ENCODE measurements around the gene DTX1. TPM values are rescaled to one million over a fixed set of nuclear protein-coding genes. Genes with fewer than 3 reads are reported as not detected.

DTX1 gene
- total and polyA plus RNA-seq, 2 of the 8 experiments (the other 6 are each of a cell fraction or from before 2014, with no cell fraction given) = 4.7 to 6.9 TPM

- Histone ChIP-seq H2BK20ac (ENCODE audit: low read length) (no peak overlapping the region), H3K14ac (ENCODE audit: insufficient read length) (no peak overlapping the region), H3K9me3 (ENCODE audit: insufficient read depth in 2 of 2, low read depth in 1 of 2, low read length in 1 of 2) (no peaks in the 10 kb centered on the region), H3K4me3 (ENCODE audit: extremely low read depth in 1 of 4, insufficient read depth in 2 of 4, low read depth in 3 of 4, low read length in 4 of 4) (no peak overlapping the region), H2AK5ac (ENCODE audit: low read depth, low read length) (no peak overlapping the region), H3K23me2 (ENCODE audit: low read depth, low read length) (peaks cover under 1% of the 10 kb centered on the region; the same call in 1 of the 2 replicates), H3K4ac (replicated peaks; ENCODE audit: insufficient read length, low read depth, low read length) (no peak overlapping the region), H3K4me2 (ENCODE audit: insufficient read depth in 1 of 2, low read depth in 2 of 2, low read length in 2 of 2) (peak overlapping the region in 1 of 2 experiments; percentile 31; a peak in 2 of 4 replicates), H3K79me1 (ENCODE audit: low read depth, low read length) (no peaks in the 10 kb centered on the region), H2BK12ac (ENCODE audit: low read depth, low read length) (no peak overlapping the region), H3K4me1 (replicated peaks in 1 of 4; ENCODE audit: control insufficient read depth in 3 of 4, insufficient read depth in 4 of 4, low read length in 3 of 4) (peaks cover 0 to 10% (median 5%) of the 10 kb centered on the region in 4 experiments; a peak in 5 of 7 replicates), H4K8ac (ENCODE audit: extremely low read depth, insufficient read depth, low read length) (no peak overlapping the region), H3K27ac (ENCODE audit: low read depth, low read length) (no peak overlapping the region), H3K18ac (ENCODE audit: extremely low read depth, low read length) (no peak overlapping the region), H2BK120ac (replicated peaks; ENCODE audit: low read depth, low read length) (no peak overlapping the region), H4K5ac (ENCODE audit: insufficient read length, low read depth, low read length) (no peak overlapping the region), H3K27me3 (replicated peaks in 1 of 4; ENCODE audit: control insufficient read depth in 3 of 4, extremely low read depth in 1 of 4, insufficient read depth in 3 of 4, low read length in 3 of 4) (no peaks in the 10 kb centered on the region), H3K23ac (ENCODE audit: insufficient read length) (no peak overlapping the region), H3K79me2 (ENCODE audit: control insufficient read depth in 1 of 2, insufficient read depth in 2 of 2, low read length in 2 of 2) (no peaks in the 10 kb centered on the region), H3K56ac (replicated peaks; ENCODE audit: insufficient read length, low read depth, low read length) (no peak overlapping the region), H2BK15ac (ENCODE audit: low read length) (no peak overlapping the region), H2BK5ac (ENCODE audit: low read depth, low read length) (peak overlapping the region; percentile 75; the same call in 1 of the 2 replicates), H2AFZ (ENCODE audit: low read length) (no peak overlapping the region), H3K9ac (replicated peaks in 1 of 4; ENCODE audit: extremely low read depth in 1 of 4, low read depth in 3 of 4, low read length in 3 of 4) (no peak overlapping the region), H4K91ac (replicated peaks; ENCODE audit: insufficient read length, low read length) (no peak overlapping the region), H3K36me3 (ENCODE audit: control insufficient read depth in 2 of 4, insufficient read depth in 4 of 4, low read length in 3 of 4) (no peaks in the 10 kb centered on the region), H4K20me1 (replicated peaks in 1 of 2; ENCODE audit: control insufficient read depth in 1 of 2, insufficient read depth in 2 of 2, low read length in 2 of 2) (no peaks in the 10 kb centered on the region)
- DNase-seq (ENCODE audit: low read depth in 1 of 2, low spot score in 2 of 2) (peak; percentile 78 to 97), FAIRE-seq (peak; percentile 97)
- 39% methylated on average over 15 of the region's 15 CpGs; no CpG with 5 or more reads in 1 of the 2 experiments for WGBS, 2 experiments (ENCODE audit: extremely low coverage in 1 of 2, insufficient coverage in 1 of 2, insufficient read length in 1 of 2, insufficient replicate concordance in 2 of 2, low coverage in 1 of 2, low lambda C conversion rate in 2 of 2, missing lambda C conversion rate in 1 of 2)
- ChIA-PET POLR2A (ENCODE audit: partially characterized antibody) (interaction anchor here (0.7 to 1.2 kb wide), 2 partner anchors 9 to 33 kb away, joined by 3 read pairs; no protein-coding TSS in a partner anchor), CTCF (ENCODE audit: partially characterized antibody) (interaction anchor here (0.6 to 6.9 kb wide), 41 partner anchors 8 to 1427 kb away, joined by 3 to 67 read pairs (median 5); partner anchors contain the start of genes DTX1 and RASAL1)
- TF ChIP-seq SIX5 (IDR thresholded peaks at IDR 0.05; ENCODE audit: low read depth, low read length) = no peak
- TF ChIP-seq, protein P1, sequence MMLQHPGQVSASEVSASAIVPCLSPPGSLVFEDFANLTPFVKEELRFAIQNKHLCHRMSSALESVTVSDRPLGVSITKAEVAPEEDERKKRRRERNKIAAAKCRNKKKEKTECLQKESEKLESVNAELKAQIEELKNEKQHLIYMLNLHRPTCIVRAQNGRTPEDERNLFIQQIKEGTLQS (IDR thresholded peaks at IDR 0.05; ENCODE audit: insufficient read depth, low read depth, low read length) = no peak
- TF ChIP-seq BACH1 (IDR thresholded peaks at IDR 0.05; ENCODE audit: low read length) = peak; percentile 75
- TF ChIP-seq, protein P2, sequence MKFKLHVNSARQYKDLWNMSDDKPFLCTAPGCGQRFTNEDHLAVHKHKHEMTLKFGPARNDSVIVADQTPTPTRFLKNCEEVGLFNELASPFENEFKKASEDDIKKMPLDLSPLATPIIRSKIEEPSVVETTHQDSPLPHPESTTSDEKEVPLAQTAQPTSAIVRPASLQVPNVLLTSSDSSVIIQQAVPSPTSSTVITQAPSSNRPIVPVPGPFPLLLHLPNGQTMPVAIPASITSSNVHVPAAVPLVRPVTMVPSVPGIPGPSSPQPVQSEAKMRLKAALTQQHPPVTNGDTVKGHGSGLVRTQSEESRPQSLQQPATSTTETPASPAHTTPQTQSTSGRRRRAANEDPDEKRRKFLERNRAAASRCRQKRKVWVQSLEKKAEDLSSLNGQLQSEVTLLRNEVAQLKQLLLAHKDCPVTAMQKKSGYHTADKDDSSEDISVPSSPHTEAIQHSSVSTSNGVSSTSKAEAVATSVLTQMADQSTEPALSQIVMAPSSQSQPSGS (IDR thresholded peaks at IDR 0.05; ENCODE audit: low read length) = no peak
- no peak for TF ChIP-seq CHD2 (IDR thresholded peaks at IDR 0.05; ENCODE audit: low read length)
- peak; percentile 51; the same call in 1 of the 2 replicates for TF ChIP-seq JUND (IDR thresholded peaks at IDR 0.05; ENCODE audit: low read length)
- peak; percentile 36; the same call in 1 of the 2 replicates for TF ChIP-seq GABPA (IDR thresholded peaks at IDR 0.05; ENCODE audit: borderline replicate concordance, insufficient read depth, low read length)
- TF ChIP-seq RFX5 (IDR thresholded peaks at IDR 0.05; ENCODE audit: borderline replicate concordance, low read depth, low read length) = no peak
- TF ChIP-seq RAD21 (IDR thresholded peaks at IDR 0.05 in 1 of 2, conservative IDR thresholded peaks at IDR 0.05 in 1 of 2; ENCODE audit: low read depth in 2 of 2, low read length in 2 of 2) = peak; percentile 96 to 97
- TF ChIP-seq ASH2L (IDR thresholded peaks at IDR 0.05; ENCODE audit: low read length) = no peak
Measured at GRCh38 chr12:113098441-113099028, 42.0 kb downstream of the DTX1 start.
